Vagina (tissue), 2 donors: Measurements from ENCODE around the gene CCDC169.

ENCODE experiments used
- CTCF ChIP-seq, 3 experiments: fragments of 450-650 bp in 2 of 3; fragments of 200-600 bp in 1 of 3; sonication (generic) in 1 of 3; IDR thresholded peaks; one replicate each; pipeline ENCODE4 v1.5.1; 2017 to 2019; ENCODE audit warnings: antibody characterized with exemption in 3 of 3, mild to moderate bottlenecking in 2 of 3, moderate library complexity in 2 of 3
- POLR2AphosphoS5 ChIP-seq, 2 donors: sonication (generic); formaldehyde crosslinking; IDR thresholded peaks; one replicate each; pipeline ENCODE4 v1.9.0; 2017; ENCODE audit warnings: antibody characterized with exemption in 2 of 2, mild to moderate bottlenecking in 2 of 2, low read depth in 1 of 2; ENCODE audit not compliant: insufficient read depth in 1 of 2

DNA sequence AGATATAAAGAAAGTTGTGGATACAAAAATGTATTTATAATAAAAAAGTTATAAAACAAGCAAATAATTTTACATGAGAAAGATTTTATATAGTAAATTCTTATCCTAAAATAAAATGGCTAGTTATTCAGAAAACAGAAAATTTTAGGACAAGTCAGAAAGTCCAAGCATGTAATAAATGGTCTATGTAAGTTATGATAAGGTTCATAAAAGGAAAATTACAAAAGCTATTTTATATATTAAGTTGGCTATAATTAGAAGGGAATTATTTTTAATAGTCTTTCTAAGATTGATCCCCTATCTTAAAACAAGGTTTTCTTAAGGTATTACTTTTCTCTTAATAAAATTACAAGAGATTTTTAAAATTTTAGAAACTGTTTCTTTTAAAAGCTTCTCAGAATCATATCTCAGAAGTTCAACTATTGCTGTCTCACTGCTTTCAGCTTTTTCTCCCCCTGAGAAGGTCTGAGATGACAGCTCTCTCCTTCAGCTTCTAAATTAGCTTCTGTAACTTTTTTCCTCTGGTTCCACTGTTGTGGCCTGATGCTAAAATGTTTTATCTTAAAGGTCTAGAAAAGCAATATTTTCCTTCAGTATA is 8.7 kb downstream of the CCDC169 start:
- TF ChIP-seq CTCF (IDR thresholded peaks at IDR 0.05) (no peak), POLR2AphosphoS5 (IDR thresholded peaks at IDR 0.05; ENCODE audit: insufficient read depth in 1 of 2, low read depth in 1 of 2) (no peak)
